OCI-LY1 (cell line): ENCODE measurements around the gene VN1R5.

Experiments
- EZH2 ChIP-seq: fragments of 200-600 bp; sonication (generic), shearing (Covaris generic); IDR thresholded peaks from 2 replicates; pipeline ENCODE4 v1.8.0; 2017; ENCODE audit warnings: borderline replicate concordance, mixed run types, mild to moderate bottlenecking, antibody characterized with exemption, low read length, moderate library complexity, mixed read lengths
- TF ChIP-seq, protein P1 (sequence below): fragments of 200-600 bp; sonication (generic), shearing (Covaris generic); IDR thresholded peaks from 2 replicates; pipeline ENCODE4 v1.5.1; 2017; ENCODE audit warnings: mild to moderate bottlenecking, antibody characterized with exemption, low read length, moderate library complexity, mixed read lengths

DNA sequence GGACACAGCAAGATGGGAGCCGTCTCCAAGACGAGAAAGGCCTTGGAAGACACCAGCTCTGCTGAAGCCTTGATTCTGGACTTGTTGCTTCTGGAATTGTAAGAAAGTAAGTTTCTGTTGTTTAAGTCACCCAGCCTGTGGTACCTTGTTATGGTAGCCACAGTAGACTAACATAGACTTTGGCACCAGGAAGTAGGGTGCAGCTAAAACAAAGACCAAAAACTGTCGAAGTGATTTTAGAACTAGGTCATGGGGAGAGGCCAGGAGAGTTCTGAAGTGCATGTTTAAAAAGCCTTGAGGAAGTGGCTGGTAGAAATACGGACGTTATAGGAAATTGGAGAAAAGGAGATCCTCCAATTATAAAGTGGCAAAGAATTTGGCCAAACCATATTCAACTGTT, 47.3 kb downstream of the VN1R5 start:
- TF ChIP-seq, protein P1, sequence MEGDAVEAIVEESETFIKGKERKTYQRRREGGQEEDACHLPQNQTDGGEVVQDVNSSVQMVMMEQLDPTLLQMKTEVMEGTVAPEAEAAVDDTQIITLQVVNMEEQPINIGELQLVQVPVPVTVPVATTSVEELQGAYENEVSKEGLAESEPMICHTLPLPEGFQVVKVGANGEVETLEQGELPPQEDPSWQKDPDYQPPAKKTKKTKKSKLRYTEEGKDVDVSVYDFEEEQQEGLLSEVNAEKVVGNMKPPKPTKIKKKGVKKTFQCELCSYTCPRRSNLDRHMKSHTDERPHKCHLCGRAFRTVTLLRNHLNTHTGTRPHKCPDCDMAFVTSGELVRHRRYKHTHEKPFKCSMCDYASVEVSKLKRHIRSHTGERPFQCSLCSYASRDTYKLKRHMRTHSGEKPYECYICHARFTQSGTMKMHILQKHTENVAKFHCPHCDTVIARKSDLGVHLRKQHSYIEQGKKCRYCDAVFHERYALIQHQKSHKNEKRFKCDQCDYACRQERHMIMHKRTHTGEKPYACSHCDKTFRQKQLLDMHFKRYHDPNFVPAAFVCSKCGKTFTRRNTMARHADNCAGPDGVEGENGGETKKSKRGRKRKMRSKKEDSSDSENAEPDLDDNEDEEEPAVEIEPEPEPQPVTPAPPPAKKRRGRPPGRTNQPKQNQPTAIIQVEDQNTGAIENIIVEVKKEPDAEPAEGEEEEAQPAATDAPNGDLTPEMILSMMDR, result no peak
- TF ChIP-seq EZH2, result no peak
